Mesangial cell (primary cell): ENCODE measurements around the gene INTS3. TPM values are rescaled to one million over a fixed set of nuclear protein-coding genes. Genes with fewer than 3 reads are reported as not detected.

Experiments used
- total RNA-seq: library from RNA; depleted of rRNA; stranded (reverse); fragments of >200 nt; gene quantifications from 2 replicates; pipeline ENCODE4 v1.2.3, GENCODE V29; 2015

INTS3 gene, protein sequence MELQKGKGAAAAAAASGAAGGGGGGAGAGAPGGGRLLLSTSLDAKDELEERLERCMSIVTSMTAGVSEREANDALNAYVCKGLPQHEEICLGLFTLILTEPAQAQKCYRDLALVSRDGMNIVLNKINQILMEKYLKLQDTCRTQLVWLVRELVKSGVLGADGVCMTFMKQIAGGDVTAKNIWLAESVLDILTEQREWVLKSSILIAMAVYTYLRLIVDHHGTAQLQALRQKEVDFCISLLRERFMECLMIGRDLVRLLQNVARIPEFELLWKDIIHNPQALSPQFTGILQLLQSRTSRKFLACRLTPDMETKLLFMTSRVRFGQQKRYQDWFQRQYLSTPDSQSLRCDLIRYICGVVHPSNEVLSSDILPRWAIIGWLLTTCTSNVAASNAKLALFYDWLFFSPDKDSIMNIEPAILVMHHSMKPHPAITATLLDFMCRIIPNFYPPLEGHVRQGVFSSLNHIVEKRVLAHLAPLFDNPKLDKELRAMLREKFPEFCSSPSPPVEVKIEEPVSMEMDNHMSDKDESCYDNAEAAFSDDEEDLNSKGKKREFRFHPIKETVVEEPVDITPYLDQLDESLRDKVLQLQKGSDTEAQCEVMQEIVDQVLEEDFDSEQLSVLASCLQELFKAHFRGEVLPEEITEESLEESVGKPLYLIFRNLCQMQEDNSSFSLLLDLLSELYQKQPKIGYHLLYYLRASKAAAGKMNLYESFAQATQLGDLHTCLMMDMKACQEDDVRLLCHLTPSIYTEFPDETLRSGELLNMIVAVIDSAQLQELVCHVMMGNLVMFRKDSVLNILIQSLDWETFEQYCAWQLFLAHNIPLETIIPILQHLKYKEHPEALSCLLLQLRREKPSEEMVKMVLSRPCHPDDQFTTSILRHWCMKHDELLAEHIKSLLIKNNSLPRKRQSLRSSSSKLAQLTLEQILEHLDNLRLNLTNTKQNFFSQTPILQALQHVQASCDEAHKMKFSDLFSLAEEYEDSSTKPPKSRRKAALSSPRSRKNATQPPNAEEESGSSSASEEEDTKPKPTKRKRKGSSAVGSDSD
- 28.2 and 39.3 TPM in 2 replicates for total RNA-seq

DNA sequence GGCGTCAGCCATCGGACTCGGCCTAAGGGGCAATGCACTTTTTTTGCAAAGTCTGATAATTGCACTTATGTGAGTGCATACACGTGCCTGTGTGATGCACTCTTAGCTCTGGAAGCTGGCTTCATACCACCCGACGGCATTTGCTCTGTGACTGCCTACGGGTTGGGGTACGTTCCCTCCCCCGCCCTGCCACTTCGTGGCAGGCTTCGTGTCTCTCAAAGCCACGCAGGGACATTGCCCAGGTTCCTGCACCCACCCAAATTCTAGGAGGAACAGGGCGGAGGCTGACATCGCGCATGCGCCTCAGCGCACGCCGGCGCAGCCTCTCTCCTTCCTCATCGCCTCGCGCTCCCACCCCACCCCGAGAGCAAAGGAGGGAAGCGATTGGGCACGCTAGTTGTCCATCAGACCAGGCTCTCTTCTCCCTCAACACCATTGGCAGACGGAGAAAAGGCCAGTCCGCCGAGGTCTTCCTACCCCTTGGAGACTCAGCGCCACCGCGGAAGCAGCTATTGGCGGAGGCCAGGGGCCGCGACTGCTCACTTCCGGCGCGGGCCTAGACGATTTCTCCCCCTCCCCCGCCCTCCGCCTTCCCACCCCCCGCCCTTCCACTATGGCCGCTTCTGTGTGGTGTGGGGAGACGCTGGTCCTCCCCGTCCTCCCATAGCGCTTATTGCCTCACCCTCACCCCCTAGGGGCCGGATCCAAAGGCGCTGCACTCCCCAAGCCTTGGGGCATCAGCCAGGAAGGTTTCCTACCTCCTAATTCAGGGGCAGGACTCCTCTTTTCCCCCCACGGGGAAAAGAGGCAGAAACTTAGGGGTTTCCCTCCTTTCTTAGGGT, at the start of gene INTS3:
Gene INTS3, plus strand, starts transcription at position 588 of the 842 bp plus-strand sequence. CDS start 585 bp downstream, outside the sequence.

GRCh38 chr1:153678519-153679336, 49.1 kb upstream of the INTS3 start, which contains the start of gene NPR1:
TSS of gene NPR1 (plus strand) at chr1:153678688. CDS start at chr1:153679109, 421 bp downstream.

DNA sequence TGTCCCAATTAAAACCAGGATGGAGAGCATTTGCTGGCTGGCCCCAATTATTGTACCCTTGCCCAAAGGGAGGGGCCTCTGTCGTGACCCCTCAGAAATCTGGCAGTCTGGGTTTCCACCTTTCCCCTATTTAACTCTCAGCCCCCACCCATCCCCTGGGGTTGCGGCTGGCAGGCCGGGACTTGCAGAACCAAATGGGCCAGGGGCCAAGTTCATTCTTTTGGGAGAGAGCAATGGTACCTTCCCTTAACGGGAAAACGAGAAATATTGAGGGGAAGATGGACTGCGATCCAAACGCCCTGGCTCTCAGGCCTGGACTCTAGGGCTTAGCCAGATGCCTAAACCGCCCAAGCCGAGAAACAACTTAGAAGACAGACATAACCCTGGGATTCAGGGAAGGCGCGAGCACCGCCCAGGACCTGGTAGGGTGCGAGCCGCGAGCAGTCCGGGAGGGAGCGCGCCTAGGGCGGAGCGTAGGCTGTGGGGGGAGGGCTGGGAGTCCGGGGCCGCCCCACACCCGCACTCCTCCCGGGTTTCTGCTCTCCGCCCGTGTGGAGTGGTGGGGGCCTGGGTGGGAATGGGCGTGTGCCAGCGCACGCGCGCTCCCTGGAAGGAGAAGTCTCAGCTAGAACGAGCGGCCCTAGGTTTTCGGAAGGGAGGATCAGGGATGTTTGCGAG, 47.1 kb downstream of the INTS3 start, which contains the start of gene SLC27A3:
Gene SLC27A3, plus strand, starts transcription at position 628 of the 678 bp plus-strand sequence. CDS start 91 bp downstream, outside the sequence.

Other genes starting within 250 kb of the INTS3 start
- 1,631 and 1,651 TPM in 2 replicates for gene S100A6, start 192.1 kb upstream of the INTS3 start, total RNA-seq
- gene S100A5, start 187.1 kb upstream of the INTS3 start, total RNA-seq, result 0.16 and 2.5 TPM in 2 replicates
- 21.2 and 31.3 TPM in 2 replicates for gene S100A4, start 182.2 kb upstream of the INTS3 start, total RNA-seq
- gene S100A3, start 178.8 kb upstream of the INTS3 start, total RNA-seq, result 5.8 and 42.2 TPM in 2 replicates
- 3.5 and 21.7 TPM in 2 replicates for gene S100A2, start 162.2 kb upstream of the INTS3 start, total RNA-seq
- gene S100A16, start 114.9 kb upstream of the INTS3 start, total RNA-seq, result 433 and 734 TPM in 2 replicates
- gene S100A14, start 111.7 kb upstream of the INTS3 start, total RNA-seq, result 1.1 TPM in 1 of 2 replicates, not detected in the other
- gene S100A13, start 100.5 kb upstream of the INTS3 start, total RNA-seq, result 146 and 185 TPM in 2 replicates
- gene S100A1, start 99.6 kb upstream of the INTS3 start, total RNA-seq, result 4.4 TPM in 1 of 2 replicates, not detected in the other
- 36.4 and 38.1 TPM in 2 replicates for gene CHTOP, start 94.0 kb upstream of the INTS3 start, total RNA-seq
- 64.7 and 84.4 TPM in 2 replicates for gene SNAPIN, start 69.3 kb upstream of the INTS3 start, total RNA-seq
- 133 and 266 TPM in 2 replicates for gene ILF2, start 57.1 kb upstream of the INTS3 start, total RNA-seq
- gene NPR1, start 49.4 kb upstream of the INTS3 start, total RNA-seq, result 4.7 and 74.3 TPM in 2 replicates
- 7.3 and 24.0 TPM in 2 replicates for gene SLC27A3, start 47.4 kb downstream of the INTS3 start, total RNA-seq
- gene GATAD2B, start 194.9 kb downstream of the INTS3 start, total RNA-seq, result 12.1 and 12.7 TPM in 2 replicates
- 22.8 and 25.6 TPM in 2 replicates for gene DENND4B, start 218.7 kb downstream of the INTS3 start, total RNA-seq
- gene CRTC2, start 230.6 kb downstream of the INTS3 start, total RNA-seq, result 14.2 and 15.3 TPM in 2 replicates
- 142 and 244 TPM in 2 replicates for gene SLC39A1, start 235.5 kb downstream of the INTS3 start, total RNA-seq
- gene CREB3L4, start 239.9 kb downstream of the INTS3 start, total RNA-seq, result 10.4 and 10.8 TPM in 2 replicates
- gene JTB, start 249.6 kb downstream of the INTS3 start, total RNA-seq, result 174 and 188 TPM in 2 replicates